GM19239 (cell line): ENCODE data around the gene WWOX.

Experiments
- DNase-seq: peaks from one replicate; pipeline ENCODE4 v3.0.0; 2011; ENCODE audit warnings: low spot score; ENCODE audit not compliant: insufficient read length
- FAIRE-seq: peaks from 2 replicates; lab custom pipeline; 2011; peaks lifted over from hg19 to GRCh38; lab: Jason Lieb, UNC

Gene WWOX

DNA sequence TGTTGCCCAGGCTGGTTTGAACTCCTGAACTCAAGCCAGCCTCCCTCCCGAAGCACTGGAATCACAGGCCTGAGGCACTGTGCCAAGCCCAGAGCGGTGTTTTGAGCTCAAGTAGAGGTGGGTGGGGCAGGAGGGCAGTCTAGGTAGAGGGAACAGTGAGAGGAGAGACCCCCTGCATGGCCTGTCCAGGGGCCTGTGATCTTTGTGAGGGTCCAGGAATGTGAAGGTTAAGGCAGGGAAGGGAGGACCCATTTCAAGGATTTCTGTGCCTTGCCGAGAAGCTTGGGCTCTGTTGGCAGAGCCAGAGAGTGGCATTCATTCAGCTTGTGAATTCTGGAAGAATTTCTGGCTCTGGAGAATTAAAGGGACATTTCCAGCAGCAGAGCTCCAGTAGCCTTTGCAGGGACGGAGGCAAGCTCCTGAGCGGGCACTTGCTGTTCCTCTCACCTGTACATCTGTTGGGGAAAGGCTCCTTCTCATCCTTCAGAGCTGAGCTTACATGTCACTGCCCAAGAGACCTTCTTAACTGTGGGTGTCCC, 2.7 kb downstream of the WWOX start:
- DNase-seq, result no peak
- FAIRE-seq, result no peak

DNA sequence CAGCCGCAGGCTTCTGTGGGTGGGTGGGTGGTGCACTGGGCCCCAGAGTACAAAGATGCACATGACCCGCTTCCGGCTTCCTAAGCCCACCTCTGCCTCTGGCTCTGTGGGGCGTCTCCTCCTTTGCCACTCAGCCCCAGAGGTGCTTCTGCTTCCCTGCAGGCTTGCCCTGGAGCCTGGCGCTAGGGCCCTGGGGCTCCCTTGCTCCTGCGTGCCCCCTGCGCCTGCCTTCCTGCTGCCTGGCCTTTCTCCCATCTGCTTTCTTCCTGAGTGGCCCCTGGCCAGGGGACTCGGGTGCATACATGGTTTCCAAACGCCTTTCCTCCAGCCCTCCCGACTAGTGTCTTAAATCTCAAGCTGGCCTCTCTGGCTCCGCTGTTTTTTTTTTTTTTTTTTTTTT, 3.4 kb downstream of the WWOX start:
- DNase-seq, result no peak
- no peak for FAIRE-seq

DNA sequence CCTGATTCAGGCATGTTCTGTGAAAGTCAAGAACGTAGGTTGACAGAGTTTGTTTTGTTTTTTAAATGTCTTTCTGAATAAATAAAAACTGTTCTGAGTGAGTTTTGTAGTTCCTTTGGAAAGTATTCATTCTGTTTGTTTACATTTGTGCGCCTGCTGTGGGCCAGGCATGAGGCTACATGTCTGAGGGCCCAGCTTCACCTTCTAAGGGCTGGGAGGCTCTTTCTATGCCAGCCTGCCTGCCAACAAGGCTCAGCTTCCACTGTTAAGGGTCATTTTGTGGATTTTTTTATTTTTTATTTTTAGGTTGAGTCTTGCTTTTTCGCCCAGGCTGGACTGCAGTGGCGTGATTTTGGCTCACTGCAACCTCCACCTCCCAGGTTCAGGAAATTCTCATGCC, 6.1 kb downstream of the WWOX start:
- no peak for FAIRE-seq
- no peak for DNase-seq

DNA sequence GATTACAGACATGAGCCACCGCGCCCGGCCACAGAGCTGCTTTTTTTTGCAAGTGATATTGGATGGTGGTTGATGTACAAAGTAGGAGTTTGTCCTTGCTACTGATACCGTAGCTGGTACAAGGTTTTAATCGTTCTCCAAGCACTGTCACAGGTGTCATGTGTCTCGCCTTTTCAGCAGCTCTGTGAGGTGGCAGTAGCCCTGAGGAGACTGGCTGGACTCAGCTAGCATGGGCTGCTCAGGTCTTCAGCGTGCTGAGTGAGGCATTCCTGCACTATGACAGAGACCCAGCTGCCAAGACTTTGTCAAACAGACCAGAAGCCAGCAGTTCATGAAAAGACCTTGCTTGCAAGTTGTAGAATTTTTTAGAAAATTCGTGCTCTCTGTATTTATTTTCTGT, 7.2 kb downstream of the WWOX start:
- FAIRE-seq (no peak), DNase-seq (no peak)

DNA sequence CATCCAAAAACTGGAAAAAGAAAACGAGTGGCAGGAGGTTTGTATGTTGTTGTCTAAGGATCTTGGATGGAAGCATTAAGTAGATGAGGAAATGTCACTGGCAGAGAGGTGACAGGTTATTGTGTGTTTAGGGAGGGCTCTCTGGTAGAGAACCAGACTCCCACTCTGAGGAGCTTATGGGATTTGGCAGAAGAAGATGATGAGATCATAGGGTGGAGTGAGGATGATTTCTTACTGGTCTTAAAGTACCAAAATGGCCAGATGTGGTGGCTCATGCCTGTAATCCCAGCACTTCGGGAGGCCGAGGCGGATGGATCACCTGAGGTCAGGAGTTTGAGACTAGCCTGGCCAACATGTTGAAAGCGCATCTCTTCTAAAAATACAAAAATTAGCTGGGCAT, 9.0 kb downstream of the WWOX start:
- no peak for DNase-seq
- FAIRE-seq, result no peak

DNA sequence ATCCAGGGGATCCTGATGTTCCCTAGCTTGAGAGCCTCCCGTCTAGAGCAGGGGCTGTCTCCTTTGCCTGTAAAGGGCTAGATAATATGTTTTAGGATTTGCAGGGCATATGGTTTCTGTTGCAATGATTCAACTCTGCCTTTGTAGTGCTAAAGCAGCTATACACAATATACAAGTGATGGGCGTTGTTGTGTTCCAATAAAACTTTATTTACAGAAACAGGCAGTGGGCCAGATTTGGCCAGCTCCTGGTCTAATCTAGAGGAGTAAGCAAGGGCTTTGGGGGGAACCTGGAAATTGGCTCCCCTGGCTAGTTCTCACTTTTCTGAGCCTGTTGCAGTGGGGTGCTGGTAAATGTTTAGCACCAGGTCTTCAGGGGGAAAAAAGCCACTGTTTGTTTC, 13.8 kb downstream of the WWOX start:
- DNase-seq, result no peak
- FAIRE-seq, result no peak

DNA sequence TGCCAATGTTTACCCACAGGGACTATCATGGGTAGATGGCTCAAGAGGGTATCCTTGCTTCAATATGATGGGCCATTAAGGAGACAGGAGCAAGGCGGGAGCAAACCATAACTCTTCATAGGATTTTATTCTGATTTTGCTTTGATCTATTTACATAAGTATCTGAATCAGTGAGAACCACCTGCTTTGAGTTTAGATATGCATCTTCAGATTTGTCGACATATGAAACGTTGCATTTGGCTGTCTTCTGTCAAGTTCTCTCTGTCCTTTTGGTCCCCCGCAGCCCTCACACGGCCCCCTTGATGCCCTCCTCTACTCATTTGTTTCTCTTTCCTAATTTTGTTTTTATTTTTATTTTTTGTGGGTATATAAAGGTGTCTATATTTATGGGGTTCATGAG, 16.2 kb downstream of the WWOX start:
- FAIRE-seq (no peak), DNase-seq (no peak)

DNA sequence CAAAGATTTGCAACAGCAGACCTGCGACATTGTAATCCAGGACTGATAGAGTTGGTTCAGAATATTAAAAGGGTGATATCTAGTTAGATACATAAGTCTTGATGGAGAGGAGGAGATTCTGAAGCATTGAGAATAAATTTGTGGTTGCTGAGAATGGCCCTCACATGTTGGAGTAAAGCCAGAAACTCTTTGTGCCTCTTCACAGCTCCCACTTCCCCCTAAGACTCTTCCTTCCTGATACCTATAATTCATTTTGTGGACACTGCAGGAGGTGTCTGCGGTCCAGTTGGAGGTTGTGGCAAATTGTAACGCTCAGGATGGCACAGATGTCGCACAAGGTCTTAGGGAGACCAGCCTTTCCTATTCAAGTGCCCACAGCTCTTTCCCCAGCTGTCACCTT, 17.5 kb downstream of the WWOX start:
- FAIRE-seq (no peak), DNase-seq (no peak)

DNA sequence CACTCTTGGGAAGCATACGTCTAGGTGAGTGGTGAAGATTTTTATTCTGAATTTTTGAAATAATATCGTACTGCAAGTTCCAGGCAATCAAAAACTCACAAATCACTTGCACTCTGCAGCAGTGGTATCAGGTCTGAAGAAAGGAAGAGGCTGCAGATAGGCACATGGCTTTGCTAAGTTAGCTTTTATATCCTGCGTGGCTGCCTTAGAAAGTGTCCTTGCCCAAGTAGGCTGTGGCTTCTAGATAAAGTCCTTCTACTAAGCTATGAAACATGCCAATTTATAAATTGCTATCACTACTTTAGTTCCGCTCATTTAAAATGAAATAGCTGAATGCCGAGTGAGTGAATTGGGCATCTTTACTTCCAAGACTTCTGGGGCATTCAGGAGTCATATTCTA, 17.9 kb downstream of the WWOX start:
- no peak for DNase-seq
- FAIRE-seq, result no peak

DNA sequence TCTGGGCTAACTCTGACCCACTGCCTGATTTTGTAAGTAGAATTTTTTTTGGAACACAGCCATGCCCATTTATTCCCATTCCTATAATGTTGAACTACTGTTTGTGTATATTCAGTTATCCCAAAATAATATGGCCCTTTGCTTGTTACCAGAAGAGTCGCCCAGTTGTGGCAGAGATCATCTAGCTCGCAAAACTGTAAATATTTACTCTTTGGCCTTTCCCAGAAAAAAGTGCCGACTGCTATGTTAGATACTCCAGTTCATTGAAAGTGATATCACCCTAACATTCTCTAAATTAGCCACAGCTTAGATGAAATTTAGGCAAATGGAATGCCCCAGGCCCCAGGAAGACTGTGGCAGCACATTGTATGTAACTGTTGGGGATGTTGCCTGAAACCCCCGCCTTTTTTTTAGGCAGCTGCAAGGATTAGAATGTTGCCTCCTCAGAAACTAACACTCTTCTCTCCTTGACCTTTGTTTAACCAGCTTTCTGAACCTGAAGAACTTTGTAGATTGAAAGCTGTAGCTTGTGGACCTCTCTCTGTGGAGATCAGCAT, 19.1 kb downstream of the WWOX start:
- DNase-seq (no peak), FAIRE-seq (no peak)

DNA sequence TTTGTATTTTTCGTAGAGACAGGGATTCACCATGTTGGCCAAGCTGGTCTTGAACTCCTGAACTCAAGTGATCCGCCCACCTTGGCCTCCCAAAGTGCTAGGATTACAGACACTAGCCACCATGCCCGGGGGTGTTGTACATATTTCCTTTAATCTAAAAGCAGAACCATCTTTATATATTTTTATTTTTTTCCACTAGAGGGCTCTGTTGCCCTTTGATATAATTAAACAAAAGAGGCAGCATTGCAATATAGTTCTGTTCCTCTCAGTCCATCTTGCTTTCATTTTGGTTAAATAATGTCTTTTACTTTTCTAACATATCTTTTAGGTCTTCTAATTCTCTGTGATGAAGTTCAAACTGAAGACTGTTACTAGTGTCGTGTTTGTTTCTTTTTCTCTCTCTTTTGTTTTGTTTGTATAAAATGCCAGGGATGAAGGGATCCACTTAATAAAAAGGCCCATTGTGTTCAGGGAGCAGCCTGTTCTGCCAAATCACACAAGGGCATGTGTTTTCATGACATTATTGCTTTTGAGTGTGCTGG, 23.4 kb downstream of the WWOX start:
- FAIRE-seq (peak; percentile 8), DNase-seq (peak; percentile 22)

DNA sequence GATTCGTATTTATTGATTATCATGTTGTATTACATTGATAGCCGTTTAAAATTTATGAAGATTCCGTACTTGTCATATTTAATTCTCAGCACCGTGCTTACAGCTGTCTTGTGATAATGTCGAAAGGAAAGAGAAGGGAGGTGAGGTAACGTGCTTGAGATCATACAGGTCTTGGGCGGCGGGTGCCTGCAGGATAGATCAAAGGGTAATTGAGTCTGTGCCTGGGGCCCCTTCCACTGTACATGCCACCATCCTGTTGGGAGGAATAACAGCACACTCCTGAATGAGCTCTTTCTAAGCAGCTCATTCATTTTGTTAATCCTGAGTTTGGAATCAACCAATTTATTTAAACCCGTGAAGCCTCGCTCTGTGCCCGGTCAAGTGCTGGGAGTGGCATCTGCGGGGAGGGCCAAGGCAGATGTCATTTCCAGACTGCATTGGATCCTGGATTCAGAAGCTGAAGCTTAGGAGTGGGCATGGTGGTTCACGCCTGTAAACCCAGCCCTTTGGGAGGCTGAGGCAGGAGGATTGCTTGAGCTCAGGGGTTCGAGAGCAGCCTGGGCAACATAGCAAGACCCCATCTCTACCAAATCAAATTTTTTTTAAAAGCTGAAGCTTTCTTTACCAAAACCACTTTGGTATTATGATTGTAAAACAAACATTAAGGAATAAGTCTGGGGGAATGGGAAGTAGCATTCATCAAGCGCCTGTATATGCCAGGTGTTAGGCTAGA, 25.8 kb downstream of the WWOX start:
- FAIRE-seq (no peak), DNase-seq (no peak)

DNA sequence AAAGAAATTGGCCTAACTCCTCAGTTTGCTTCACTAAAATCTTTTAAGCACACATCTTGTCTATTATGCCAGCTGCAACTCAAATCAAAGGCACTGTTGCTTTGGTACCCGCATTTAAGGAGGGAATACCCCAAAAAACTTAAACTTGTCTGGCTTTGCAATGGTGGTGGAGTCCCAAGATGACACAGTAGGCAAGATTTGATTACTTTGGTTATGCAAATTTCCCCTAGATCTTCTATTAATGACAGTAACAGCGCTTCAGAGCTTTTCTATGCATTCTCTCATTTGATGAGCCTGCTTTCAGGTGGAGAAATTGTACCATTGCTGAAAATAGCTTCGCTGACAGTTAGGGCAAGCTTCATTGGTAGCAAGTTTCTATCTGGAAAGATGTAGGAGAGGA, 27.2 kb downstream of the WWOX start:
- DNase-seq (no peak), FAIRE-seq (no peak)

DNA sequence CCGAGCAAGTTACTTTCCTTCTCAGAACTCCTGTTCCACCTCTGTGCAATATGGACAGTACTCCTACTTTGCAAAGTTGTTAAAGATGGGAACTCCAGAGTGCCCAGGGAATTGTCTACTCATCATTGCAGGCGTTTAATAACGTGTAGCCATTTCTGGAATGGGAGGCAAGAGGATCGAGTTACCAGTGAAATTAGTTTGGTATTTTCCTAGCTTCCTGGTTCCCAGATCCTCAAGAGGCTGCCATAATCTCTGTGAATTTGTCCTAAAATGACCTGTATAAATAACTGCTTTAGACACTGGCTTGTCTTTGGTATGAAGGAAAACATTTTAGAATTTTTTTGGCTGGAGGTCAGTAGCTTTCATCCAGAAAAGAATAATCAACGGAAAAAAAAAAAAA, 27.7 kb downstream of the WWOX start:
- FAIRE-seq (no peak), DNase-seq (no peak)

DNA sequence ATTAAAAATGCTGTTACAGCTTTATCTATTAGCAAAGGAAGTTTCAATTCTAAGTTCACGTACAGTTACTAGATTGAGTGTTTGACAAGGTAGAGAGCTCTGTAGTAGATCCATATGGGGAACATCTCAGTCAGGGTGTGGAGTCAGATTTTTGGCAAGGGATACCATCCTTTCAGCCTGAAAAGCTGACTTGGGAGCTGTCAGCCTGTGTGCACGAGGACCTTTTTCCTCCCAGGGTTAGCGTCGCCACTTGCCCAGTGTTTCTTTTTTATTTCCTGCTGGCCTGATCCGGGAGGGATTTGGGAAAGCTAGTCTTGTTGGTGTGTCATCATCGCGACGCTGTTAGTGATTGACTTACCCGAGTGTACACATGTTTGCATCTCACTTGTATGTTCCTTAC, 29.5 kb downstream of the WWOX start:
- no peak for DNase-seq
- FAIRE-seq, result no peak

DNA sequence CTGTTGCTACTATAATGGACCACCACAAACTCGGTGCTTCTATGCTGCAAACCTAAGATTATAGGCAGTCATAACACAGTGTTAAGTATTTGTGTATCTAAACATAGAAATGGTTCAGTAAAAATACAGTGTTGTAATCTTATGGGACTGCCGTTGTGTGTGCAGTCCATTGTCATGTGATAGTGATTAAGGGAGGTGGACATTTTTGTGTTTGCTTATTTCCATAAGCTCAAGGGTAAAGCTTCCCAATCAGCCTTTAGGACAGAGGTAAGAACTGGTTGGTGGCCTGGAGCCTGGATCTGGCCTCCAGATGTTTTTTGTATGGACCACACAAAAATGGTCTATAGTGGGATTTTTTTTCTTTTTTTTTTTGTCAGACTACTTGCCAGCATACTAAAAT, 29.9 kb downstream of the WWOX start:
- FAIRE-seq (no peak), DNase-seq (no peak)

DNA sequence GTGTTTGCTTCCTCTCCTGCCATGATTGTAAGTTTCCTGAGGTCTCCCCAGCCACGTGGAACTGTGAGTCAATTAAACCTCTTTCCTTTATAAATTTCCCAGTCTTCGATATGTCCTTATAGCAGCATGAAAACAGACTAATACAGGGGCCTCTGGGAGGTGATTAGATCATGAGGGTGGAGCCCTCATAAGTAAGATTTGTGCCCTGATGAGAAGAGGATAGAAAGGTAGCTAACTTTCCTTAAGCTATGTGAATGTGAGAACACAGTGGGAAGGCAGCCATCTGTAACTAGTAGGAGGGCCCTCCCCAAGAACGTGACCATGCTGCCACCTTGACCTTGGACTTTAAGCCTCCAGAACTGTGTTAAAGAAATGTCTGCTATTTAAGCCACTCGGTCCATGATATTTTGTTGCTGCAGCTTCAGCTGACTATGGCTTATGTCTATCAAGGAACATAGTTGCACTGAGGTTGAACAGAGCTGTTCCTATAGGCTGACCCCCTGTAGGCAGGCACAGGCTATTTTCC, 30.7 kb downstream of the WWOX start:
- no peak for DNase-seq

DNA sequence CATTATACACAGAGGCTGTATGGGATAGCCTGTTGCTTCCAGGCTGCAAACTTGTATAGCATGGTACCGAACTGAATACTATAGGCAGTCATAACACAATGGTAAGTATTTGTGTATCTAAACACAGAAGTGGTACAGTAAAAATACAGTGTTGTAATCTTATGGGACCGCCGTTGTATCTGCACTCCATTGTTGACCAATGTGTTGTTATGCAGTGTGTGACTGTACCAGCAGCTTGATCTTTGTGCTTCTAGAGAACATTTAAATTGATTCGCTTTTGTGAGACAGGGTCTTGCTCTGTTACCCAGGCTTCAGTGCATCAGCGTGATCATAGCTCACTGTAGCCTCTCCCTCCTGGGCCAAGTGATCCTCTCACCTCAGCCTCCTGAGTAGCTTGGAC, 31.5 kb downstream of the WWOX start:
- FAIRE-seq (no peak), DNase-seq (no peak)

More for the DNA sequence above, 30.7 kb downstream of the WWOX start:
- FAIRE-seq, result no peak

DNA sequence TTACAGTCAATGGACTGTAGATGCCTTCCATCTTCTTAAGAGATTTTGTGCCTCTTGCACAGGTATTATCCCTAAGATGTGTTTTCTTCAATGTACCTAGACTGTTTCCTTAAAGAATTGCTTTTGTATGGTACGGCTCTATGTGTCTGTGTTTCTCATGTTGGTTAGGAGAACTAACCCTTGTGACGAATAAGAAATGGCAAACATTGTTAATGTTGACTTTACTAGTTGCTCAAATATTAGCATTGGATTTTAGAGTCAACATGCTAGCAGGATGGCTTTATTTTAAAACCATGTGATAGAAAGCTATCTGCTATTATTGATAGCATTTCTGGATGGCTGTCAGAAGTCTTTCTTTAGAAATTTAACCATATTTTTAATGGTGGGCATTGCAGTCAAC, 34.5 kb downstream of the WWOX start:
- FAIRE-seq (no peak), DNase-seq (no peak)

DNA sequence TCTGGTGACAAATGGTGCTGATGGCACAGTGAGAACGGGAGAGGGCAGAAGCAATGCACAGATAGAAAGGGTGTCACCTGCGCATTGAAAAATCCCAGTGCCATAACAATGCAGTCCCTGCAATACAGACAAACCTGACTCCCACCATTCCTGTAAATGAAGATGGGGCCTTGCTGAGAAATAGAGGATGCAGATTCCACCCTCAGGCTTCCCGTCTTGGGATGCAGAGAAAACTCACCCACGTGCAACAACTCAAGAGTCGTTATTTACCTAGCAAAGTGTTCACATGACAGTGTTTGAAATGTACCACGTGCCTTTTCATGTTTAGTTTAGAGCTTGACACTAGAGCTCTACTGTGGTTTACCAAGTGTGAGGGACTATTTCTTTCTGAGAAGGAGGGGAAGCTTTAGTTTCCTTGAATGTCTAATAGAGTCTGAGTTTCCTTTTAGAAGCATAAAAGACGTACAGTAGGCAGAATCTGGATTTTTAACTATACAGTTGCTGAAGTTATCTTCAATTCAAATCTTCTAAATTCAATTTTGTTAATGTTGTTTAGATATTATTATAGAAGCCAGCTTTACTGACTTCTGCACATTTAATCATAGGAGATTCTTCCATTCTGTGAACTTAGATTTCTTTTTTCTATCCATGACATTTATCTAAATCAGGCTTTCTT, 35.6 kb downstream of the WWOX start:
- no peak for FAIRE-seq
- no peak for DNase-seq

DNA sequence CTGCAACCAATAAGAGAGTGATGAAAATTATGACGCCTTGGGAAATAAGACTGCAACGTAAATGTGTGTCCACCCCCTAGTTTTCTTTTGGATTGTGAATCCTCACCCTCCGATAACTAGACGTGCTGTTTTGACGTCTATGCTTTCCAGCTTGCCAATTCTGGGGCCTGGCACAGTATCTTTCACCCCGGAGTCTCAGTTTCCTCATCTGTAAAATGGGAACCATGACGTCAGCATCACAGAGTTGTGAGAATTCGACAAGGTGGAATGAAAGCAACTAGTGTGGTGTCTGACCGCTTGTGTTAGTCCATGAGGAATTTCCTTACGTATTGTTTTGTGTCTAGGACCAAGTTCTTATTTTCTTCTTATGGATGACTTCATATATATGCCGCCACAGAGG, 37.7 kb downstream of the WWOX start:
- no peak for DNase-seq
- no peak for FAIRE-seq
